Measurements from ENCODE around the gene OSGIN1. TPM values are rescaled to one million over a fixed set of nuclear protein-coding genes. Genes with fewer than 3 reads are reported as not detected.

OSGIN1 gene
- total RNA-seq, 1 experiment from 2014 or later: 9.8 TPM

GRCh38 chr16:83992624-83993023, 39.6 kb downstream of the OSGIN1 start:
- TF ChIP-seq EZH2phosphoT487 (IDR thresholded peaks at IDR 0.05; ENCODE audit: borderline replicate concordance, low read length): no peak
- TF ChIP-seq EZH2 (IDR thresholded peaks at IDR 0.05; ENCODE audit: low read length, unreplicated experiment): no peak
- no peak for TF ChIP-seq CTCF (conservative IDR thresholded peaks at IDR 0.05; ENCODE audit: low read depth, low read length)
- Histone ChIP-seq H3K27ac (ENCODE audit: low read length) (no peak overlapping the region), H3K27me3 (ENCODE audit: low read length) (peaks cover 19% of the 10 kb centered on the region), H3K79me2 (ENCODE audit: low read length) (no peaks in the 10 kb centered on the region), H3K4me2 (ENCODE audit: low read length) (no peak overlapping the region), H3K4me1 (ENCODE audit: insufficient read depth, low read length) (no peaks in the 10 kb centered on the region; the same call in 1 of the 2 replicates), H3K36me3 (ENCODE audit: low read depth, low read length) (no peaks in the 10 kb centered on the region), H3K9ac (ENCODE audit: low read length) (no peak overlapping the region), H2AFZ (ENCODE audit: low read length) (no peak overlapping the region; the same call in 1 of the 2 replicates), H4K20me1 (ENCODE audit: low read length) (no peaks in the 10 kb centered on the region), H3K4me3 (ENCODE audit: low read length) (no peak overlapping the region), H3K9me2 (replicated peaks; ENCODE audit: low read length) (no peaks in the 10 kb centered on the region), H3F3A (ENCODE audit: low read length, unreplicated experiment) (no peaks in the 10 kb centered on the region), H3K9me3 (ENCODE audit: low read length) (no peaks in the 10 kb centered on the region)
- intact Hi-C loops (cut with micrococcal nuclease): no loop called here
- peak; percentile 20 for DNase-seq
- no peak for ATAC-seq
- no TSS peak for BruUV-seq (replicated peaks)
- ChIA-PET POLR2A (ENCODE audit: unreplicated experiment) (no interaction called here), CTCF (interaction anchor here (0.5 kb wide), 1 partner anchor 39 kb away, joined by 3 read pairs; no protein-coding TSS in a partner anchor)

- no TSS peak for BruUV-seq (replicated peaks)
- ChIA-PET POLR2A (ENCODE audit: unreplicated experiment) (no interaction called here), CTCF (no interaction called here)
- H3K9me3 ChIP-seq (ENCODE audit: low read length): no peaks in the 10 kb centered on the region
- ATAC-seq (no peak), DNase-seq (peak; percentile 61)
- no peak overlapping the region for H3K4me2 ChIP-seq (ENCODE audit: low read length)
- H3K9me2 ChIP-seq (replicated peaks; ENCODE audit: low read length): no peaks in the 10 kb centered on the region
- no peaks in the 10 kb centered on the region for H3K79me2 ChIP-seq (ENCODE audit: low read length)
- peaks cover 5% of the 10 kb centered on the region for H3K27me3 ChIP-seq (ENCODE audit: low read length)
- no peak overlapping the region for H2AFZ ChIP-seq (ENCODE audit: low read length)
- intact Hi-C loops (cut with micrococcal nuclease): no loop called here
- H3K4me1 ChIP-seq (ENCODE audit: insufficient read depth, low read length): no peaks in the 10 kb centered on the region; the same call in 1 of the 2 replicates
- H3K9ac ChIP-seq (ENCODE audit: low read length): no peak overlapping the region
- no peaks in the 10 kb centered on the region for H3K36me3 ChIP-seq (ENCODE audit: low read depth, low read length)
- no peak overlapping the region for H3K27ac ChIP-seq (ENCODE audit: low read length)
- no peaks in the 10 kb centered on the region for H3F3A ChIP-seq (ENCODE audit: low read length, unreplicated experiment)
- TF ChIP-seq EZH2phosphoT487 (IDR thresholded peaks at IDR 0.05; ENCODE audit: borderline replicate concordance, low read length) (no peak), CTCF (conservative IDR thresholded peaks at IDR 0.05; ENCODE audit: low read depth, low read length) (no peak), EZH2 (IDR thresholded peaks at IDR 0.05; ENCODE audit: low read length, unreplicated experiment) (no peak)
- H4K20me1 ChIP-seq (ENCODE audit: low read length): no peaks in the 10 kb centered on the region
- no peak overlapping the region for H3K4me3 ChIP-seq (ENCODE audit: low read length)
Observed at GRCh38 chr16:83994087-83994486, 41.0 kb downstream of the OSGIN1 start.

- no peak for DNase-seq
- H2AFZ ChIP-seq (ENCODE audit: low read length): no peak overlapping the region
Observed at GRCh38 chr16:83994703-83995102, 41.7 kb downstream of the OSGIN1 start.

More at GRCh38 chr16:83994703-83995102, 41.7 kb downstream of the OSGIN1 start:
- no peak for ATAC-seq
- H3K4me2 ChIP-seq (ENCODE audit: low read length): no peak overlapping the region
- no peaks in the 10 kb centered on the region; the same call in 1 of the 2 replicates for H3K27me3 ChIP-seq (ENCODE audit: low read length)
- no peak overlapping the region for H3K4me3 ChIP-seq (ENCODE audit: low read length)
- intact Hi-C loops (cut with micrococcal nuclease): no loop called here
- POLR2A ChIA-PET (ENCODE audit: unreplicated experiment): no interaction called here
- no peak overlapping the region for H3K9ac ChIP-seq (ENCODE audit: low read length)
- no peaks in the 10 kb centered on the region; the same call in 1 of the 2 replicates for H3K4me1 ChIP-seq (ENCODE audit: insufficient read depth, low read length)
- CTCF ChIA-PET: no interaction called here
- no peaks in the 10 kb centered on the region for H3K36me3 ChIP-seq (ENCODE audit: low read depth, low read length)
- no peaks in the 10 kb centered on the region for H3K9me3 ChIP-seq (ENCODE audit: low read length)
- H3K79me2 ChIP-seq (ENCODE audit: low read length): no peaks in the 10 kb centered on the region
- H3F3A ChIP-seq (ENCODE audit: low read length, unreplicated experiment): no peaks in the 10 kb centered on the region
- H3K9me2 ChIP-seq (replicated peaks; ENCODE audit: low read length): no peaks in the 10 kb centered on the region
- H4K20me1 ChIP-seq (ENCODE audit: low read length): no peaks in the 10 kb centered on the region
- no peak overlapping the region for H3K27ac ChIP-seq (ENCODE audit: low read length)
- no TSS peak for BruUV-seq (replicated peaks)
- TF ChIP-seq EZH2phosphoT487 (IDR thresholded peaks at IDR 0.05; ENCODE audit: borderline replicate concordance, low read length) (no peak), CTCF (conservative IDR thresholded peaks at IDR 0.05; ENCODE audit: low read depth, low read length) (no peak), EZH2 (IDR thresholded peaks at IDR 0.05; ENCODE audit: low read length, unreplicated experiment) (no peak)
